ENCODE measurements around the gene ASB18.

DNA sequence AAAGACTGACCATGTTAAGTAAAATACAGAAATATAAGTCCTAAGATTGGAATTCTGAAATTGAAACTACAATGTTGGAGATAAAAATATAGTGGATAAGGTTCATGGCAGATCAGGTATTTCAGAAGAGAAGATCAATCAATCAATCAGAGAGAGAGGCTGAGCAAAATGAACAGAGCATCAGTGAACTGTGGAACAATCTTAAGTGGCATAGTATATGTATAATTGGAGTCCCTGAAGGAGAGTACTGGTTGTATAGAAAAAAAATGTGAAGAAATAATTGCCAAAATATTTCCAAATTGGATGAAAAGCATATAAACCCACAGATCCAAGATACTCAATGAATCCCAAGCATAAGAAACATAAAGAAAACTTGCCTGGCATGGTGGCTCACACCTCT lies 35.0 kb downstream of the ASB18 start:
- TF ChIP-seq, protein P1, sequence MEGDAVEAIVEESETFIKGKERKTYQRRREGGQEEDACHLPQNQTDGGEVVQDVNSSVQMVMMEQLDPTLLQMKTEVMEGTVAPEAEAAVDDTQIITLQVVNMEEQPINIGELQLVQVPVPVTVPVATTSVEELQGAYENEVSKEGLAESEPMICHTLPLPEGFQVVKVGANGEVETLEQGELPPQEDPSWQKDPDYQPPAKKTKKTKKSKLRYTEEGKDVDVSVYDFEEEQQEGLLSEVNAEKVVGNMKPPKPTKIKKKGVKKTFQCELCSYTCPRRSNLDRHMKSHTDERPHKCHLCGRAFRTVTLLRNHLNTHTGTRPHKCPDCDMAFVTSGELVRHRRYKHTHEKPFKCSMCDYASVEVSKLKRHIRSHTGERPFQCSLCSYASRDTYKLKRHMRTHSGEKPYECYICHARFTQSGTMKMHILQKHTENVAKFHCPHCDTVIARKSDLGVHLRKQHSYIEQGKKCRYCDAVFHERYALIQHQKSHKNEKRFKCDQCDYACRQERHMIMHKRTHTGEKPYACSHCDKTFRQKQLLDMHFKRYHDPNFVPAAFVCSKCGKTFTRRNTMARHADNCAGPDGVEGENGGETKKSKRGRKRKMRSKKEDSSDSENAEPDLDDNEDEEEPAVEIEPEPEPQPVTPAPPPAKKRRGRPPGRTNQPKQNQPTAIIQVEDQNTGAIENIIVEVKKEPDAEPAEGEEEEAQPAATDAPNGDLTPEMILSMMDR (IDR thresholded peaks at IDR 0.05; ENCODE audit: poor library complexity) = no peak
- TF ChIP-seq EZH2 (IDR thresholded peaks at IDR 0.05; ENCODE audit: borderline replicate concordance) = no peak
- no peak for TF ChIP-seq EZH2phosphoT487 (IDR thresholded peaks at IDR 0.05; ENCODE audit: low read depth, severe bottlenecking, unreplicated experiment)
